Measurements from ENCODE around the gene GARIN5B.

DNA sequence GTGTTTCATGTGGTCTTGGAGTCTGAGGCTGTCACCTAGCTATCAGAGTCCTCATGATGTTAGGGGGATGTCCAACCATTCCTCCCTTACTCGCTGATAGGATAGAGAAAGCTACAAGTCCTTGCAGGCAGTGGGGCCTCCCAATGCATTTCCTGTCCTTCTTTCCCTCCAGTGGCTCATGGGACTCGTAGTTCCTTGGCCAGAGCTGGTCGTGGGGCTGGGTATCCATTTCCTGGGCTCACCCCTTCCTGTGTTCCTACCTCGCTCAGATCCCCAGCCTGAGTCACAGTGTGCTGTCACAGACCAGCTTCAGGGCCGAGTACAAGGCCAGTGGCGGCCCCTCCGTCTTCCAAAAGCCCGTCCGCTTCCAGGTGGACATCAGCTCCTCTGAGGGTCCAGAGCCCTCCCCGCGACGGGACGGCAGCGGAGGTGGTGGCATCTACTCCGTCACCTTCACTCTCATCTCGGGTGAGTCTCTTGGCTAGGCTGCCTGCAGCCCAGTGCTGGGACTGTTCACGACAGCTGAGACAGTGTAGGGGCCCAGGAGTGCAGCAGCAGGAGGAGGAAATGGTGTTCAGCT, 57.0 kb downstream of the GARIN5B start:
- TF ChIP-seq, protein P1, sequence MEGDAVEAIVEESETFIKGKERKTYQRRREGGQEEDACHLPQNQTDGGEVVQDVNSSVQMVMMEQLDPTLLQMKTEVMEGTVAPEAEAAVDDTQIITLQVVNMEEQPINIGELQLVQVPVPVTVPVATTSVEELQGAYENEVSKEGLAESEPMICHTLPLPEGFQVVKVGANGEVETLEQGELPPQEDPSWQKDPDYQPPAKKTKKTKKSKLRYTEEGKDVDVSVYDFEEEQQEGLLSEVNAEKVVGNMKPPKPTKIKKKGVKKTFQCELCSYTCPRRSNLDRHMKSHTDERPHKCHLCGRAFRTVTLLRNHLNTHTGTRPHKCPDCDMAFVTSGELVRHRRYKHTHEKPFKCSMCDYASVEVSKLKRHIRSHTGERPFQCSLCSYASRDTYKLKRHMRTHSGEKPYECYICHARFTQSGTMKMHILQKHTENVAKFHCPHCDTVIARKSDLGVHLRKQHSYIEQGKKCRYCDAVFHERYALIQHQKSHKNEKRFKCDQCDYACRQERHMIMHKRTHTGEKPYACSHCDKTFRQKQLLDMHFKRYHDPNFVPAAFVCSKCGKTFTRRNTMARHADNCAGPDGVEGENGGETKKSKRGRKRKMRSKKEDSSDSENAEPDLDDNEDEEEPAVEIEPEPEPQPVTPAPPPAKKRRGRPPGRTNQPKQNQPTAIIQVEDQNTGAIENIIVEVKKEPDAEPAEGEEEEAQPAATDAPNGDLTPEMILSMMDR (conservative IDR thresholded peaks at IDR 0.05; ENCODE audit: low read depth, low read length): no peak
- no peak for TF ChIP-seq EZH2 (IDR thresholded peaks at IDR 0.05; ENCODE audit: low read length, unreplicated experiment)

All from PC-3 (cell line).